ENCODE results near the gene CERK. TPM values are rescaled to one million over a fixed set of nuclear protein-coding genes. Genes with fewer than 3 reads are reported as not detected.

The CERK gene
- total and polyA plus RNA-seq, 10 donors: 13.7 to 47.1 (median 34.8) TPM

DNA sequence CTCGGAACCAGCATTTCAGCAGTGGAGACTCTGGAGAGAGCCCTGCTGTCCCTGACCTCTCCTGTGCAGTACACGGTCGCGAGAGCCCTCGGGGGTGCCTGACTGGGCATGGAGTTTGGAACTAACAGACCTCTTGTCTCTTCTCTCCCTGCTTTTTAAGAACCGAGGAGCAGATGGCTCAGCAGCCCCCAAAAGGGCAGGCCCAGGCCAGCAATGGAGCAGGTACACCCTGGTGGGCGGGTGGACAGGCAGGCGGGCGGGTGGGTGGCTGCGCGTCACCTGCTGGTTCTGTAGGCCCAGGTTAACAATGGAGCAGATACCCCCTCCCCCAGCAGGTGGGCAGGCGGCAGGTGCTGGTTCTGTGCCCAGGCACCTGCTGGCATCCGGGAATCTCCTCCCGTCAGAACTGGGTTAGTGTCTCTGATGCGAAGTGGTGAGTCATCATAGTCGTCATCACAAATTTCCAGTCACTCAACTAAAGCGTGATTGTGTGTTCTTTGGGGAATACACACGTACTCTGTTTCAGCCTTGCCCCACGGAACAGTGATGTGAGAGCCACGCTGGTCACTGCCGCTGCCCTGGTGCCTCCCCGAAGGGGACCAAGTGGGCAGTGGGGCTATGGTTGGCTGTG, 76.7 kb downstream of the CERK start:
- 75 to 89% (median 84%) methylated on average over 16 to 22 of the region's 22 CpGs for WGBS, 5 donors
- TF ChIP-seq POLR2A (IDR thresholded peaks at IDR 0.05) (no peak), POLR2AphosphoS5 (IDR thresholded peaks at IDR 0.05) (no peak)
- TF ChIP-seq, protein P1, sequence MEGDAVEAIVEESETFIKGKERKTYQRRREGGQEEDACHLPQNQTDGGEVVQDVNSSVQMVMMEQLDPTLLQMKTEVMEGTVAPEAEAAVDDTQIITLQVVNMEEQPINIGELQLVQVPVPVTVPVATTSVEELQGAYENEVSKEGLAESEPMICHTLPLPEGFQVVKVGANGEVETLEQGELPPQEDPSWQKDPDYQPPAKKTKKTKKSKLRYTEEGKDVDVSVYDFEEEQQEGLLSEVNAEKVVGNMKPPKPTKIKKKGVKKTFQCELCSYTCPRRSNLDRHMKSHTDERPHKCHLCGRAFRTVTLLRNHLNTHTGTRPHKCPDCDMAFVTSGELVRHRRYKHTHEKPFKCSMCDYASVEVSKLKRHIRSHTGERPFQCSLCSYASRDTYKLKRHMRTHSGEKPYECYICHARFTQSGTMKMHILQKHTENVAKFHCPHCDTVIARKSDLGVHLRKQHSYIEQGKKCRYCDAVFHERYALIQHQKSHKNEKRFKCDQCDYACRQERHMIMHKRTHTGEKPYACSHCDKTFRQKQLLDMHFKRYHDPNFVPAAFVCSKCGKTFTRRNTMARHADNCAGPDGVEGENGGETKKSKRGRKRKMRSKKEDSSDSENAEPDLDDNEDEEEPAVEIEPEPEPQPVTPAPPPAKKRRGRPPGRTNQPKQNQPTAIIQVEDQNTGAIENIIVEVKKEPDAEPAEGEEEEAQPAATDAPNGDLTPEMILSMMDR (IDR thresholded peaks at IDR 0.05 in 8 of 11, conservative IDR thresholded peaks at IDR 0.05 in 3 of 11): no peak
- H3K9me3 ChIP-seq: no peaks in the 10 kb centered on the region
- H3K36me3 ChIP-seq: peaks cover 0 to 97% (median 41%) of the 10 kb centered on the region in 6 donors
- intact Hi-C loops (cut with DNase I; ENCODE audit: low total_unique reads): no loop called here
- no peaks in the 10 kb centered on the region for H3K27me3 ChIP-seq (replicated peaks in 1 of 7)
- peaks cover 0 to 30% (median 2%) of the 10 kb centered on the region in 6 donors for H3K4me1 ChIP-seq
- peak overlapping the region in 2 of 8 donors; percentile 30 to 33 for H3K27ac ChIP-seq
- H3K4me3 ChIP-seq: no peak overlapping the region
- no peak for DNase-seq

DNA sequence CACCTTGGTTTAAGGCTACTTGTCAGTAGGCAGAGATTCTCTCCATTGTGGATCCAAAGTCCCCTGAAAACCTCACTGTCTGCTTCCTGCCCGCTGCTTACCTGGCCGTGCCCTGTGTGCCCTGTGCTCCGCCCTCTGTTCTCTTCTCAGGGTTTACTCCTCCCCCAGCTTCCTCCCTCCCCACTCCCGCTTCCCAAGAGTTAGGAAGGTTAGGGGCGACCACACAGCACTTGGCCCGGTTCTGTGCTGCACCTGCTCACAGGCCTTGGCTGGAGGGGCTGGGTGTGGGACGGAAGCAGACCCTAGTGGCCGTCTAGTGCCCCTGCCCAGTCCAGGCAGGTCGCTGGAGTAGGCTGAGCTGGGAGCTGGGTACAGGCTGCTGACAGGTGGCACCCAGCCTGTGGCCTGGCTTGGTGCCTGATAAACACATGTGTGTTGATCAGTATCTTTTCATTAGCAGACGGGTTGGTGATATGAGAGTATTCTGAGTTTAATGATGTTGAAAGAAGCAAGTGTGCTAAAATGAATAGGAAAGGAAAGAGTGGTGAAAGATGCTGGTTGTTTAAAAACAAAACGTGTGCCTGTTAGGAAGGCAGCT, 77.3 kb downstream of the CERK start:
- DNase-seq: no peak
- intact Hi-C loops (cut with DNase I; ENCODE audit: low total_unique reads): no loop called here
- WGBS, 5 donors: 38 to 54% (median 50%) methylated on average over 10 to 11 of the region's 11 CpGs

DNA sequence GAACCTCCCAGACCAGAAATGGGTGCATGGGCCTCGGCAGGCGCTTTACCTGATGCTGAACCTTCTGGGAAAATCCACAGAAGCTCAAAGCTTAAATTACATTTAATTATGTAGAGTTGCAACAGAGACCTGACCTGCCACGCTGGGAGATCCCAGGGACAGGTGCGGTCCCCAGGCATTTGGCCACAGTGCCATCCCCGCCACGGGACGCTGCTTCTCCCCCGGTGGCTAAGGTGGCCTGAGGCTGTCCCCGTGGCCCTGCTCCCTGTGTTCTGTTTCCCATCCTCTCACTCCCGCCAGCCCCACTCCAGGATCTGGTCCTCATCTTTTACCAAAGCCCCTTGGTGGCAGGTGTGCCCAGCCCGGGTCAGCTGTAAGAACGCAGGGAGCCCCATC, 78.3 kb downstream of the CERK start:
- Histone ChIP-seq H3K9me3 (no peaks in the 10 kb centered on the region), H3K27ac (peak overlapping the region in 1 of 8 donors; percentile 14), H3K4me3 (no peak overlapping the region), H3K36me3 (peaks cover 0 to 86% (median 28%) of the 10 kb centered on the region in 6 donors), H3K27me3 (replicated peaks in 1 of 7) (no peaks in the 10 kb centered on the region), H3K4me1 (peaks cover 0 to 30% (median 2%) of the 10 kb centered on the region in 6 donors)
- 90 to 96% (median 93%) methylated on average over 12 of the region's 12 CpGs for WGBS, 5 donors
- intact Hi-C loops (cut with DNase I; ENCODE audit: low total_unique reads): no loop called here
- no peak for DNase-seq
- TF ChIP-seq POLR2A (IDR thresholded peaks at IDR 0.05) (no peak), POLR2AphosphoS5 (IDR thresholded peaks at IDR 0.05) (no peak)
- TF ChIP-seq, protein P1 (IDR thresholded peaks at IDR 0.05 in 8 of 11, conservative IDR thresholded peaks at IDR 0.05 in 3 of 11): no peak

More for the DNA sequence above, 77.3 kb downstream of the CERK start:
- Histone ChIP-seq H3K36me3 (peaks cover 0 to 95% (median 35%) of the 10 kb centered on the region in 6 donors), H3K4me3 (no peak overlapping the region), H3K4me1 (peaks cover 0 to 30% (median 2%) of the 10 kb centered on the region in 6 donors), H3K27ac (peak overlapping the region in 2 of 8 donors; percentile 30 to 33), H3K9me3 (no peaks in the 10 kb centered on the region), H3K27me3 (replicated peaks in 1 of 7) (no peaks in the 10 kb centered on the region)
- TF ChIP-seq, protein P1 (IDR thresholded peaks at IDR 0.05 in 8 of 11, conservative IDR thresholded peaks at IDR 0.05 in 3 of 11): no peak
- peak in 1 of 3 donors; percentile 21 for TF ChIP-seq POLR2AphosphoS5 (IDR thresholded peaks at IDR 0.05)

DNA sequence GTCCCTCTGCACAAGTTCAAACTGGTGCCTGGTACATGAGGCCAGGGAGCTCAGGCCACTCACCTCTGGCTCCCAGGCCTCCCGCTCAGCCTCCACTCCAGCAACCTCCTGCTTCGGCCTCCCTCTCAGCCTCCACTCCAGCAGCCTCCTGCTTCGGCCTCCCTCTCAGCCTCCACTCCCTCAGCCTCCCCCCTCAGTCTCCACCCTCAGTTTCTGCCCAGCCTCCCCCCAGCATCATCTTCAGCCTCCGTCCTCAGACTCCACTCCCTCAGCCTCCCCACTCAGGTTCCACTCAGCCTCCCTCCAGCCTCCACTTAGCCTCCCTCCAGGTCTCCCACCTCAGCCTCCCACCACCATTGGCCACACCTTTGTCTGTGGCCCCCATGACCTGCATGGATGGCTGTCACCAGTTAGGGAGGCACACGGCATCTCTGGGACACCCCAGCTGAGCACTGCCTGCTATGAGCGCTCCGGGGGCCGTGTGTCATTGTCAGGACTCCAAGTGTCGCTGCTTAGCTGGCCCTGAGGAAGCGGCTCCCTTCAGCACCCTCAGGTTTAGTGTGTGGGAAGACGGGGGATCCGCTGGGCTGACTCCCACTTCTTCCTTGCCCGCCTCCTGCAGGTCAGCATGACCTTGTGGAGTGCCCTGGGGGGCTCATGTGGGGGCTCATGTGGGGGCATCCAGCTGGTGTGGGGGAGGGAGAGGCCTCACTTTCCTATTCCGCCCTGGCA, 78.8 kb downstream of the CERK start:
- no peaks in the 10 kb centered on the region for H3K27me3 ChIP-seq (replicated peaks in 1 of 7)
- H3K27ac ChIP-seq: no peak overlapping the region
- TF ChIP-seq POLR2A (IDR thresholded peaks at IDR 0.05) (no peak), POLR2AphosphoS5 (IDR thresholded peaks at IDR 0.05) (no peak)
- TF ChIP-seq, protein P1 (IDR thresholded peaks at IDR 0.05 in 8 of 11, conservative IDR thresholded peaks at IDR 0.05 in 3 of 11): no peak
- intact Hi-C loops (cut with DNase I; ENCODE audit: low total_unique reads): no loop called here
- peaks cover 0 to 80% (median 22%) of the 10 kb centered on the region in 6 donors for H3K36me3 ChIP-seq
- WGBS, 5 donors: 94 to 99% (median 96%) methylated on average over 11 to 14 of the region's 14 CpGs
- H3K4me1 ChIP-seq: peaks cover 0 to 32% (median 2%) of the 10 kb centered on the region in 6 donors
- no peaks in the 10 kb centered on the region for H3K9me3 ChIP-seq
- DNase-seq: no peak
- H3K4me3 ChIP-seq: no peak overlapping the region

Measured in spleen (tissue), 11 donors.